Mucosa of stomach (tissue), 1 donor: ENCODE results near the gene PRKACA.

Experiments
- H3K27me3 ChIP-seq: one replicate; pipeline ENCODE4 v1.7.0; 2013; ENCODE audit warnings: mild to moderate bottlenecking, low read length; ENCODE audit not compliant: control insufficient read depth, insufficient read depth
- H3K36me3 ChIP-seq: one replicate; pipeline ENCODE4 v1.7.0; 2013; ENCODE audit warnings: low read length; ENCODE audit not compliant: control insufficient read depth, insufficient read depth
- H3K4me1 ChIP-seq: one replicate; pipeline ENCODE4 v1.7.0; 2013; ENCODE audit warnings: mild to moderate bottlenecking, low read length; ENCODE audit not compliant: control insufficient read depth, insufficient read depth
- H3K4me3 ChIP-seq: one replicate; pipeline ENCODE4 v1.7.0; 2013; ENCODE audit warnings: low read length
- H3K9ac ChIP-seq: one replicate; pipeline ENCODE4 v1.7.0; 2013; ENCODE audit warnings: mild to moderate bottlenecking, low read length, moderate library complexity
- H3K9me3 ChIP-seq: one replicate; pipeline ENCODE4 v1.7.0; 2013; ENCODE audit warnings: mild to moderate bottlenecking, low read length, moderate library complexity; ENCODE audit not compliant: control insufficient read depth
- donor health status: Pancreatic carcinoma.

Gene PRKACA

GRCh38 chr19:14061751-14062557 is 55.6 kb downstream of the PRKACA start, which contains the start of gene PALM3:
Gene PALM3, minus strand, starts transcription at chr19:14062076. Its CDS starts 96 bp downstream, at chr19:14061980.
- H3K9me3 ChIP-seq = no peaks in the 10 kb centered on the region
- peaks cover 28% of the 10 kb centered on the region for H3K27me3 ChIP-seq
- H3K4me1 ChIP-seq = peaks cover 9% of the 10 kb centered on the region
- peak within 1 kb of the TSS; percentile 53 for H3K9ac ChIP-seq
- H3K36me3 ChIP-seq = no peaks in the 10 kb centered on the region
- H3K4me3 ChIP-seq = no peak within 1 kb of the TSS

- Histone ChIP-seq H3K4me3 (no peak overlapping the region), H3K4me1 (peaks cover 12% of the 10 kb centered on the region), H3K36me3 (no peaks in the 10 kb centered on the region), H3K9me3 (no peaks in the 10 kb centered on the region), H3K9ac (peak overlapping the region; percentile 53), H3K27me3 (peaks cover 28% of the 10 kb centered on the region)
Observed at GRCh38 chr19:14061081-14061749, 56.3 kb downstream of the PRKACA start.

DNA sequence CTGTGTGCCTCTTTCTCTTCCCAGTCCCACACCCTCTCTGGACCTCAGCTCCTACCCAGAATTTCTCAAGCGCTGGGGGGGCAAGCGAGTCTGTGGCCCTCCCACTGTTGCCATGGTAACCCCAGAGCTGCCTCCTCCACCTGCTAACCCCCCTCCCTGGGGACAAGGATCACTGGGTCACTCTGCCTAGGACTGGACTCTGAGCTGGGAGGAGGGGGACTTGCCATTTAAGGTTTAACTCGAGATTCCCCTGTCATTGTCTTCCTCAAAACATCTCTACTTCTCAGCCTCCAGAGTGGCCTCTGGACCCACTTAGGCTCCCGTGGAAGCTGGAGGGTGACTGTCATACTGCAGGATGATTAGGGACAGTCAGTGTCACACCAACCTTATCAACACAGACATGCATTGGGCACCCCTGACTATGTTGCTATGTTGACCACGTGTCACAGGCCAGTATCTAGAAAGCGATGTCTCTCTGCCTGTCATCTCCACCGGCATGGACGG is 57.9 kb downstream of the PRKACA start:
- no peaks in the 10 kb centered on the region for H3K9me3 ChIP-seq
- peak overlapping the region; percentile 12 for H3K9ac ChIP-seq
- H3K27me3 ChIP-seq = peaks cover 28% of the 10 kb centered on the region
- peaks cover 12% of the 10 kb centered on the region for H3K4me1 ChIP-seq
- no peak overlapping the region for H3K4me3 ChIP-seq
- no peaks in the 10 kb centered on the region for H3K36me3 ChIP-seq

- Histone ChIP-seq H3K27me3 (peaks cover 28% of the 10 kb centered on the region), H3K9ac (no peak overlapping the region)
Observed at GRCh38 chr19:14059093-14059480, 58.5 kb downstream of the PRKACA start.

DNA sequence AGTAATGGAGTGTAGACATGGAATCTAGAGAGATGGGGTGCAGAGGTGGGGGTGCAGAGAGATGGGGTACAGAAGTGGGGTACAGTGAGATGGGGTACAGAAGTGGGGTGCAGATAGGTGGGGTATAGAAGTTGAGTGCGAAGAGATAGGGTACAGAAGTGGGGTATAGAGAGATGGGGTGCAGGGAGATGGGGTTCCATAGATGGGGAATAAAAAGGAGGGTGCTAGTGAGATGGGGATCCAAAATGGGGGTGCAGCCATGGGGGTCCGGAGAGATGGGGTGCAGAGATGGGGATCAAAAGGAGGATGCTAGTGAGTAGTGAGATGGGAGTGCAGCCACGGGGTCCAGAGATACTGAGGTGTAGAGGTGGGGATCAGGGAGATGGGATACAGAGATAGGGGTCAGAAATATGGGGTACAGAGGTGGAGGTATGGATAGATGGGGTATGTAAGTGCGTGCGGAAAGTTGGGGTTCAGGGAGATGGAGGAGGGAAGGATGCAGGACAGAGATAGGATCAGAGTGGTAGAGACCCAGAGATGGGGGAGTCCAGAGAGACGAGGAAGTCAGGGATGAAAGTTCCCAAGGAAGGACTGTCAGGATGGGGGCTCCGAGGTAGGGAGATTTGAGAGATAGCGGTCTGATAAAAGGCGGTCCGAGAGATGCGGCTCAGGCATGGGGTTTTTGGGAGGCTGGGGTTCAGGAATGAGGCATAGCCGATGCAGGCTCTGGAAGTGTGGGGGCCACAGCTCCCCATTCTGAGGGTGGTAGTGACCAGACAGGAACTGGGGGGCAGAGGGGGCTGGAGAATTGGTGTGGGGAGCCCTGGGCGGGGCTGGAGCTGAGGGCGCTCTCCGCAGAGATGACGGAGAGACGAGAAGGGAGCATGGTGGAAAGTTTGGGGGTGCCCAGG is 59.1 kb downstream of the PRKACA start:
- Histone ChIP-seq H3K9ac (no peak overlapping the region), H3K27me3 (peaks cover 28% of the 10 kb centered on the region), H3K4me3 (no peak overlapping the region), H3K36me3 (no peaks in the 10 kb centered on the region), H3K9me3 (no peaks in the 10 kb centered on the region), H3K4me1 (peaks cover 12% of the 10 kb centered on the region)

More at GRCh38 chr19:14059093-14059480, 58.5 kb downstream of the PRKACA start:
- H3K4me1 ChIP-seq = peaks cover 12% of the 10 kb centered on the region
- no peaks in the 10 kb centered on the region for H3K9me3 ChIP-seq
- H3K36me3 ChIP-seq = no peaks in the 10 kb centered on the region
- no peak overlapping the region for H3K4me3 ChIP-seq

DNA sequence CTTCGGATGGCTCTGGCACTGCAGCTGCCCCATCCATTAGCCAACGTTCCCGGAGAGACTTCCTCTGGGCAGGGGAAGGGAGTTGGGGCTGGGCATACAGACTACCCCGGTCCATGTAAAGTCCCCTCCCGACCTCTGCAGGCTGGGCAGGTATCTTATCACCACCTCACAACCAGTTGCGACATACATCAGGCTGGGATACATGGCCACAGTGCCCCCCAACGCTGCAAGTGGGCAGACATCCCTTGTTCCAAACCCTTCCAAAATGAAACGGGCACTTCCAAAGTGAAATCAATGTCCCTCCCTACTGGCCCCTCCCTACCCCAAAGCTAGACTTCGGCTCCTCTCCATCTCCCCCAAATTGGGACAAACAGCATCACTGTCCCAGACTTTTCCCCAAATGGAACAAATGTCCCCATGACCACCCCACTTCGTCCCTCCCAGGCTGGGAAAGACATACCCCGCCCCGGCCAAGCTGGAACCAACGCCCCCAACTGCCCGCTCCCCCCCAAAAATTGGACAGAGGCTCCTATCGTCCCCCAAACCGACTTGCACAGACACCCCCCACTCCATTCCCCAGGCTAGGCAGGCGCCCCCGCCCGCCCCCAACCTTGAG is 60.7 kb downstream of the PRKACA start:
- peaks cover 28% of the 10 kb centered on the region for H3K27me3 ChIP-seq
- no peaks in the 10 kb centered on the region for H3K36me3 ChIP-seq
- H3K9ac ChIP-seq = no peak overlapping the region
- peaks cover 12% of the 10 kb centered on the region for H3K4me1 ChIP-seq
- H3K4me3 ChIP-seq = no peak overlapping the region
- no peaks in the 10 kb centered on the region for H3K9me3 ChIP-seq

DNA sequence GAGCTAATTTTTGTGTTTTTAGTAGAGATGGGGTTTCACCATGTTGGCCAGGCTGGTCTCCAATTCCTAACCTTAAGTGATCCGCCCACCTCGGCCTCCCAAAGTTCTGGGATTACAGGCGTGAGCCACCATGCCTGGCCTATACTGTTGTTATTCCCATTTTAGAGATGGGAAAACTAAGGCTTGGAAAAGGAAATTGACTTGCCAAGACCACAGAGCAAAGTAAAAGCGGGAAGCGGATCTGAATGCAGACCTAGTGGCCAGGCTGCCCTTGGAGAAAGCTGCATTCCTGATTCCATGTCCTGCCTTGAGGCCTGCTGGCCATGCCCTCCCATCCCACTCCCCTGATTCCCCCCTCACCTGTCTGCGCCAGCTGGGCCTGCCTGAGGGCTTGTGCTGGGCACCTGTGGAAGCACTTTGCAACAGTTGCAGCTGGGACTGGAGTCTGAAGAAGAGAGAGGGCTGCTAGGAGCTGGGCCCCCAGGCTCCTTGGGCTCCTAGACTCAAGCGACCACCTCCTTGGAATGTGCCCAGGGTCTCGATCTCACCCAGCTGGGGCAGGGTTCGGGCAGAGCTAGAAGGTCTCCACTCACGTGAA is 61.4 kb downstream of the PRKACA start:
- H3K4me3 ChIP-seq = no peak overlapping the region
- peaks cover 5% of the 10 kb centered on the region for H3K4me1 ChIP-seq
- no peaks in the 10 kb centered on the region for H3K36me3 ChIP-seq
- H3K27me3 ChIP-seq = peaks cover 23% of the 10 kb centered on the region
- no peak overlapping the region for H3K9ac ChIP-seq
- H3K9me3 ChIP-seq = no peaks in the 10 kb centered on the region

DNA sequence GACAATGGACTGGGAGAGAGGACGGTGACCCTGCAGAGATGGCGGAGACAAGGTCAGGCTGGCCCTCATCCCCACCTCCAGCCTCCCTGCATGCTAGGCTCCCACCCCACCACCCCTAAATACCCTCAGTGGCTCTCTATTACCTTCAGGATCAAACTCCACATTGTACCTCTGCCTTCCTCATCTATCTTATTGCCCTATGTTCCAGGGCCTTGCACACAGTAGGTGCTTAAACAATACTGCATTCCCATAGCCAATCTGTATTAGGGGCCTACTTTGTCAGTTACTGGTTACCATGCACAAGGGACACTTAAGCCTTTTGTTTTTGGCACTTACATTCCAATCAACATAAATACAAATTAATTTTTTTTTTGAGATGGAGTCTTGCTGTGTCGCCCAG is 62.2 kb downstream of the PRKACA start:
- H3K4me3 ChIP-seq = no peak overlapping the region
- H3K36me3 ChIP-seq = no peaks in the 10 kb centered on the region
- H3K27me3 ChIP-seq = peaks cover 18% of the 10 kb centered on the region
- no peaks in the 10 kb centered on the region for H3K9me3 ChIP-seq
- H3K4me1 ChIP-seq = peaks cover 3% of the 10 kb centered on the region
- no peak overlapping the region for H3K9ac ChIP-seq

GRCh38 chr19:14054721-14055120 is 62.8 kb downstream of the PRKACA start:
- peaks cover 16% of the 10 kb centered on the region for H3K27me3 ChIP-seq
- H3K9me3 ChIP-seq = no peaks in the 10 kb centered on the region
- no peaks in the 10 kb centered on the region for H3K36me3 ChIP-seq
- peaks cover 3% of the 10 kb centered on the region for H3K4me1 ChIP-seq
- no peak overlapping the region for H3K9ac ChIP-seq
- no peak overlapping the region for H3K4me3 ChIP-seq

- H3K9me3 ChIP-seq = no peaks in the 10 kb centered on the region
- H3K4me3 ChIP-seq = no peak overlapping the region
- H3K27me3 ChIP-seq = peaks cover 14% of the 10 kb centered on the region
- H3K36me3 ChIP-seq = no peaks in the 10 kb centered on the region
- no peak overlapping the region for H3K9ac ChIP-seq
- peaks cover 3% of the 10 kb centered on the region for H3K4me1 ChIP-seq
Observed at GRCh38 chr19:14054099-14054498, 63.5 kb downstream of the PRKACA start.

DNA sequence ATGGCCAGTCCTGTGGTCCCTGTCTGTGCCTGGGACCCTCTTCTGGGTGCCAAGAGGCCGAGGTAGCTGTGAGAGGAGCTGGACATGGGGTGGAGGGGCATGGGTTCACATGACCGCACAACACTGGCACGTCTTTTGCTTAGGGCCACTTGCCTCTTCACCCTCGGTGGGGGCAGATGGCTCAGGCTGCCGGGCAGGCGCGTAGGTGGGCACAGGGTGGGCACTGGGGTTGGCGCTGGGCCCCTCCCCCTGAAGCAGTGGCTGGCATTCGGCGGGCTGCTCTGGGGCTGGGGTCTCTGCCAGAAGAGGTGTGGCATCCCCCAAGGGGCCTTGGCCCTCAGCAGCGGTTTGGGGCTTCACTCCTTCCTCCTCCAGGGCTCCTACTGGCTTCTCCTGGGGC is 64.1 kb downstream of the PRKACA start:
- Histone ChIP-seq H3K36me3 (no peaks in the 10 kb centered on the region), H3K9me3 (no peaks in the 10 kb centered on the region), H3K9ac (no peak overlapping the region), H3K4me1 (peaks cover 3% of the 10 kb centered on the region), H3K4me3 (no peak overlapping the region), H3K27me3 (peaks cover 8% of the 10 kb centered on the region)
